ENCODE measurements around the gene MAP4K4. TPM values are rescaled to one million over a fixed set of nuclear protein-coding genes. Genes with fewer than 3 reads are reported as not detected.

Gene MAP4K4
- total and polyA plus RNA-seq, 2 donors from 2014 or later = 8.4 to 62.8 TPM

GRCh38 chr2:101677658-101678057, 19.8 kb upstream of the MAP4K4 start:
- TF ChIP-seq CTCF (IDR thresholded peaks at IDR 0.05; ENCODE audit: borderline replicate concordance, extremely low read depth, insufficient read depth) = no peak
- Histone ChIP-seq H3K36me3 (ENCODE audit: control insufficient read depth in 2 of 3, insufficient read depth in 3 of 3, low read length in 3 of 3) (no peaks in the 10 kb centered on the region), H3K9ac (ENCODE audit: low read length in 3 of 3) (no peak overlapping the region), H3K4me3 (ENCODE audit: low read length in 3 of 3) (no peak overlapping the region), H3K27ac (ENCODE audit: low read depth in 2 of 2, low read length in 2 of 2) (no peak overlapping the region), H3K4me1 (ENCODE audit: control insufficient read depth in 2 of 3, insufficient read depth in 2 of 3, low read depth in 1 of 3, low read length in 3 of 3) (no peaks in the 10 kb centered on the region), H3K27me3 (ENCODE audit: control insufficient read depth, insufficient read depth, low read length) (no peaks in the 10 kb centered on the region), H3K9me3 (ENCODE audit: control insufficient read depth in 2 of 3, insufficient read depth in 1 of 3, low read length in 3 of 3) (peaks cover 0 to 2% (median 0%) of the 10 kb centered on the region in 3 donors)
- FAIRE-seq (no peak), DNase-seq (no peak)
- intact Hi-C loops (cut with DNase I) = no loop called here

GRCh38 chr2:101678379-101678778, 19.1 kb upstream of the MAP4K4 start:
- no peak overlapping the region for H3K4me3 ChIP-seq (ENCODE audit: low read length in 3 of 3)
- no peak overlapping the region for H3K27ac ChIP-seq (ENCODE audit: low read depth in 2 of 2, low read length in 2 of 2)
- H3K9ac ChIP-seq (ENCODE audit: low read length in 3 of 3) = no peak overlapping the region
- FAIRE-seq = no peak
- TF ChIP-seq CTCF (IDR thresholded peaks at IDR 0.05; ENCODE audit: borderline replicate concordance, extremely low read depth, insufficient read depth) = no peak
- H3K4me1 ChIP-seq (ENCODE audit: control insufficient read depth in 2 of 3, insufficient read depth in 2 of 3, low read depth in 1 of 3, low read length in 3 of 3) = no peaks in the 10 kb centered on the region
- no peaks in the 10 kb centered on the region for H3K36me3 ChIP-seq (ENCODE audit: control insufficient read depth in 2 of 3, insufficient read depth in 3 of 3, low read length in 3 of 3)
- H3K9me3 ChIP-seq (ENCODE audit: control insufficient read depth in 2 of 3, insufficient read depth in 1 of 3, low read length in 3 of 3) = no peaks in the 10 kb centered on the region
- H3K27me3 ChIP-seq (ENCODE audit: control insufficient read depth, insufficient read depth, low read length) = no peaks in the 10 kb centered on the region
- DNase-seq = no peak
- intact Hi-C loops (cut with DNase I) = no loop called here

GRCh38 chr2:101679037-101679726, 18.3 kb upstream of the MAP4K4 start:
- Histone ChIP-seq H3K4me1 (ENCODE audit: control insufficient read depth in 2 of 3, insufficient read depth in 2 of 3, low read depth in 1 of 3, low read length in 3 of 3) (no peaks in the 10 kb centered on the region), H3K9ac (ENCODE audit: low read length in 3 of 3) (no peak overlapping the region), H3K27me3 (ENCODE audit: control insufficient read depth, insufficient read depth, low read length) (no peaks in the 10 kb centered on the region), H3K9me3 (ENCODE audit: control insufficient read depth in 2 of 3, insufficient read depth in 1 of 3, low read length in 3 of 3) (no peaks in the 10 kb centered on the region), H3K4me3 (ENCODE audit: low read length in 3 of 3) (no peak overlapping the region), H3K27ac (ENCODE audit: low read depth in 2 of 2, low read length in 2 of 2) (no peak overlapping the region), H3K36me3 (ENCODE audit: control insufficient read depth in 2 of 3, insufficient read depth in 3 of 3, low read length in 3 of 3) (no peaks in the 10 kb centered on the region)
- TF ChIP-seq CTCF (IDR thresholded peaks at IDR 0.05; ENCODE audit: borderline replicate concordance, extremely low read depth, insufficient read depth) = no peak
- intact Hi-C loops (cut with DNase I) = no loop called here
- DNase-seq (no peak), FAIRE-seq (no peak)

Data from kidney (tissue), 14 donors.